DMS79 treated with DMSO at 0.1 percent for 48 hours (cell line): ENCODE data around the gene ITGA7.

ENCODE experiments used
- DNase-seq: peaks from one replicate; lab custom pipeline; 2025; lab: John Stamatoyannopoulos, UW

The ITGA7 gene

DNA sequence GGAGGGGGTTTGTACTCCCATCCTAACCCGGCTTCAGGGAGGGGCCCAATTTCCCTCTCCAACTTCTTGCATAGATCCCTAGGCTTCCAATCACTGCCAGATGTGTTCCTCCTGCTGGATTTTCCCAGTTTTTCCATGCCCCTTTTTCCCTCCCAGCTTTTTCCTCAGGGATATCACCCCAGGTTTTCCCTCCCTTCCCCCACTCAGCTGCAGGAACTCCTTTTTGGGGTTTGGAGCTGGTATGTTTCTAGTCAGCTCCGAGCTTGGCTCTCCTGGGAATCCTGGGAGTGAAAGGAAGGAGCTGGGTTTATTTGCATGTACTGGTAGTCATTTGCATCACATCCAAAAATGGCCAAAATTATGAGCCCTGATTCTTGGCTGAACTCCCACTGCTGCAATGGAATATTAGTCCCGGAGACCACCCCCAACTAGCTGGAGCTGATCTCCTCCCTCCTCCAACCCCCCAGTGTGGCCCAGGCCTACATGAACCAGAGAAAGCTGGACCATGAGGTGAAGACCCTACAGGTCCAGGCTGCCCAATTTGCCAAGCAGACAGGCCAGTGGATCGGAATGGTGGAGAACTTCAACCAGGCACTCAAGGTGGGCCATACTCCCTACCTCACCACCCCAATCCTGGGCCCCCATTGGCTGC, 11.0 kb upstream of the ITGA7 start:
- DNase-seq: no peak

DNA sequence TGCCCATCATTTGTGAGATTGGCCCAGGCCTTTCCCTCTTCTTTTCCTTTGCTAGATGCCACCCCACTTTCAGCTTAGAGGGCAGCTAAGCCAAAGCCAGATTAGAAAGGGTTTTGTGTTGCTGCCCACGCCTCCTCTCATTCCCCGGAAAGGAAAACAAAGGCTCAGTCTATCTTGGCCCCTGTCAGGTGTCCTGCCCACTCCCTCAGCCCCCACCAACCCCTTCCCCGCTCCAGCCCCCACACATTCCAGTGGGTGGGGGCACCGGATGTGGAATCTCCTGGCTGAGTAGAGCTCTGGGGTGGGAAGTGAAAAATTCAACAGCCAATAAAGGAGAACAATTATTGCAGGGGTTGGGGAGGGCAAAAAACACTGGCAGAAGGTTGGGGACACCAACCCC, 10.3 kb upstream of the ITGA7 start:
- no peak for DNase-seq

DNA sequence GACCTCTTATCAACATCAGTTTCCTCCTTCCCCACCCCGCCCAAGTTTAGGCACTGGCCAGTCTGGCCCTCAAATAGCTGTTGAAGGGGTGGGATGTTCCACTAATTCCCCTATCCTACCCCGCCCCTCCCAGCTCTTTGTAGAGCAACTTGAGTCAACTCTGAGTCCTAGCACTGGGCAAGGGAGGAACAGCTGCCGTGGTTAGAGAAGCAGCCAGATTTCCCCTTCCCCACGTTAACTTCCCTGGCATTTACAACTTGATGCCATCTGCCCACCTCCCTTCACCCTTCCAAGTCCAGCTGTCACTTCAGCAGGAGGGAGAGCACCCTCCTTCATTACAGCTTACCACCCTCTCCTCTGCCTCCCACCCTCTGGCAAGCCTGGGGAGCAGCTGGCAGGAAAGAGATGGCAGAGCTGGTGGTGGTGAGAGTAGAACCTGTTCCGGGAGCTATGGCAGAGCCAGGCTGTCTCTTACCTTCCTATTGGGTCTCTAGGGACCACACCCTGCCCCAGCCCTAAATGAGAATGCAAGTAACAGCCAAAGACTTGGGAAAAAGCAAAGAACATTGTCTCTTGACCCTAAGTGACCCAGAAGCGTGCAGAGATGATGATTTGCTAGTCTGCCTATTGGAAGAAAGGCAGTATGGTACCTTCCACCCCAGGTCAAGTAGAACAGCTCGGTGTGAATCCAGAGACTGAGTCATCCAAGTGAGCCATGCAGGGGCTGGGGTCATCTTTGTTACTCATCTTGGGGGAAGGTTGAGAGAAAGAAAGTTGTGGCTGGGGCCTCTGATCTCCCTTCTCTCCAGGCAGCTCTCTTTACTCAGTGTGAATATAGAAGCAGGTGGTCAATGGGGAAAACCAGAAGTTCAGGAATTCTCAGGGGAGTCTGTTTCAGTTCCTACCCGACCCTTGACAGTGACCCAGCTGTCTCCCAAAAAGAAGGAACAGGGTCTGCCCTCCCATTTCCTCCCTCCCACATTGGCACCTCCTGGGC, 9.6 kb upstream of the ITGA7 start:
- DNase-seq: no peak

DNA sequence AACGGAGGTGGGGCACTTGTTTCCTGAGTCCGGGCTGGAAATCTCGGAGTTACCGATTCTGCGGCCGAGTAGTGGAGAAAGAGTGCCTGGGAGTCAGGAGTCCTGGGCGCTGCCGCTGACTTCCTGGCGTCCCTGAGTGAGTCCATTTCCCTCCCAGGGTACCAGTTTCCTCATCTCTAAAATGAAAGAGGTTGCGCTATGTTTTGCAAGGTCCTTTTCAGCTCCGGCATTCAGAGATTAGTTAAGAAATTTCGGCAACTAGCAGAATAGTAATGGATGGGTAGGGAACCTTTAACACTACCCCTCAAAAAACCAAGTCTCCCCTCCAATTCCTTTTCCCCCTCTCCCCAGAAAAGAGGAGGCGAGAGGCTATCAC, 8.9 kb upstream of the ITGA7 start:
- DNase-seq: peak; percentile 44

DNA sequence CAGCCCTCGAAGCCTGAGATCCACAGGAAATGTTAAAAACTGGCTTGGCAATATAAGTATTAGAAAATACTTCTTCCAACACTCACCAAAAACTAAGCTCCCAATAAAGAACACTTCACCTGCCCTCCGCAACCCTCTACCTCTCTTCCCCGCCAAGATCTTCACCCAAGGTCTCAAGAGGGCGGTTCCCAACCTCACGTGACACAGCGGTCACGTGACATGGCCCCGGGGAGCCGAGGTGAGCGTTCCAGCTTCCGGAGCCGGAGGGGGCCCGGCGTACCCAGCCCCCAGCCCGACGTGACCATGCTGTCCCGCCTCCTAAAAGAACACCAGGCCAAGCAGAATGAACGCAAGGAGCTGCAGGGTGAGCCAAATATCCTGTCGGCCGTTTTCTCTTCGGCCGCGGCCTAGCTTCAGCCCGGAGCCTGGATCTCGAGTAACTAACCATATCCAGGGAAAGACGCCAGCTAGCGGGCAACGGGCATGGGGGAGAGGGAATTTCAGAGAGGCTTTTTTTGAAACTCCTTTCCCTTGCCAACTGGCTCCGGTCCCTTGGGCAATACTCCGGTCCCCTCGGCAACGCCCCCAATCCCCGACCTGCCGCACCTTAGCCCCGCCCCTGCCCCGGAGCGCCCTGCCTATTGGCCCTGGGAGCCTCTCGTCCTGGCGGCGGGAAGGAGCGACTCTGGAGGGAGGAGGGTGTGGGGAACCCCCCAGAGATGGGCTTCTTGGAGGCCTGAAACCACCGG, 8.3 kb upstream of the ITGA7 start, which contains the start of gene BLOC1S1:
BLOC1S1 (plus strand) TSS at position 214 of the 749 bp plus-strand sequence; CDS start at position 220, 6 bp downstream.
- DNase-seq: peak; percentile 69

DNA sequence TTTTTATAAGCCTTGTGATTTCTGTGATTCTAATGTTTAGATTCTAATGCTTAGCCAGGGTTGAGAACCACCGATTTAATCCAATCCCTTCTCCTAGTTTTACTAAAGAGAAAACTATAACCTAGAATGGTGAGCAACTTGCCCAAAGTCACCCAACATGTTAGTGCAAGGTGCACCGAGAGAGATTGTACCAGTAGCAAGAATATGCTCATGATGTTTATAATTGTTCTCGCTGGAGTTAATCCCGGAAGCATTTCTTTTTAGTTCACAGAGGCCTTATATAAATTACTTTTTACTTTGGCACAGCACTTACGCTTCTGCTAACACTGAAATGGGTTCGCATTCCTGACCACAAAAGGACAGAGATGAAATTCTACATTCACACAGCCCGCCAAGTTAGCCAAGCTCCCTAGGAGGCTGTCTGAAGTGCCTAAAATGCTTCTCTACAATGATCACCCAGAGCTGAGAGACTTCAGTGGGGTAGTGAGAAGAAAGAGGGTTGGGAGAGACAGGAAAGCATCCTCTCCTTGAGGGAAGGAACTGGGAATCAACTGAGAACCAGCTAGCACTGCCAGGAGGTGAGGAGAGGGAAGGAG, 7.6 kb upstream of the ITGA7 start:
- DNase-seq: no peak

DNA sequence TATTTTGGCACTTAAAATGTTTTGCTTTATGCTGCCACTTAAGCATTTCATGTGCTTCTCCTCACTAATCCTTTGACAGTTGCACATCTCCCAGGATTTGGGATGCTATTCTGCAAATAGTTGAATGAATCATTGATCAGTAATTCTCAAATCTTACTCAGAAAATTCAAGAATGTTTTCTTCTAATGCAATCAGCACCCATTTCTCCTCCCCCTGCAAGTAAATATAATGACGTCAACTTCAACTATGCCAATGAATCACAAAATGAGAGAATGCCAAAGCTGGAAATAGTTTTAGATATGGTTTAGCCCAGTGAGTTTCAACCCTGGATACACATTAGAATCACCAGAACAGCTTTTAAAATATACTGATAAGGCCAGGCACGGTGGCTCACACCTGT, 6.0 kb upstream of the ITGA7 start:
- DNase-seq: no peak

DNA sequence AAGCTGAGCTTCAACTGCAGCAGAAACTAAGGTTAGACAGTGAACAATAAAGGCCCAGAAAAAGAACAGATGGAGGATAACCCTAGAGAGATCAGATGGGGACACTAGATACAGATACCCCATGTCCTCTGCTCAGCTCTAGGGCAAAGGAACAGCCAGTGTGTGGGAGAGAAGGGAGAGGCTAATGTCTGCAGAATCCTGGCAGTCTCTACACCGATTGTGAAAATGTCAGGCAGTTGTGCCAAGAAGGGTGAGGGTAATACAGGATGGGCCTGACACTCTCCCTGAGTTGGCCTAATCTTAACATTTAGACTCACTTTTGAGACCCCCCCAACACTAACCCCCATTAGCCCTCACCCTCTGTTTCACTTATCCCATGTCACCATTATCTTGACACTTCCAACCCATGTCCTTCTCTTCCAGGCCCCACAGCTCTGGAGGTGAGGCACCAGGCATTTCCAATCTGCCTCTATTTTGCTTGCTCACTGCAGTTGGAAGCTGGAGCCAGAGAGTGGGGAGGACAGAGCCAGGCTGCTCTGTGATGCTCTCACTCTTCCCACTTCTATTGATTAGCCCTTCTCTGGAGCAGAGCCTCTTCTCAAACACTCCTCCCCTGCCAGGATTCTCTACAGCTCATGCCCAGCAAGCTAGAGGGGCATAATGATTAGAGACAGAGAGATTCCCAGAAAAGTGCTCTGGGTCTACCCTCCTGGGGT, 5.2 kb upstream of the ITGA7 start:
- DNase-seq: no peak

DNA sequence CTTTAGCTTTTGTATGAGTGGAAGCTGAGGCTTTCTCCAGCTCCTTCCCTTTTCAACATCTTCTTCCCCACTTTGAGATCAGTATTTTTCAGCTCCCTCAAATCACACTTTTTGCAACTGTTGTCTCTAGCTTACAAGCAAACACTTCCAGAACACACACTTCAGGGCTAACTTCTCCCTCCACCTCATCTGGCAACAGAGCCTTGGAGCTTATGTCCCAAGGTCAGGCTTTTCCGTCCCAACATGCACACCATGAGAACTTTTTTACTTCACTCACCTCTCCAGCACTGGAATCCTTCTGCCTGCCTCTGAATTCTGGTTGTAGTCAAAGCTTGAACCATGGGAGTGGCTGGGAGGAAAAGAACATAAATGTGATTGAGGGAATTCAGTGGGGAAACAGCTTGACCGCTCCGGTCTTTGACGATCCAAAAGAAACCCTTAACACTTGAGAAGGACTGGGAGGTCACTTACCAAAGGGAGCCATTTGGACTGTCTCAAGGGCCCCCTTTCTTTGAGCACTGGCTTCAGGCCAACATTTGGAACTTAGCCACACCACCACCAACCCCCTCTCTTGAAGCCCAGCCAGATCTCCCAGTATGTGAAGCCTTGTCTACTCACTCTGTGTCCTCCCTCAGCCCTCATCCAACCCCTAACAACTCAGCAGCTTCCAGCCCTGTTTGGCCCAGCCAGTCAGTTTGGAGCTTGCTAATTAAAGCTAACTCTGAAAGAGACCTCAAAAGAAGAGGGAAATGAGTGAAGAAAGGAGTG, 4.3 kb upstream of the ITGA7 start:
- DNase-seq: no peak

DNA sequence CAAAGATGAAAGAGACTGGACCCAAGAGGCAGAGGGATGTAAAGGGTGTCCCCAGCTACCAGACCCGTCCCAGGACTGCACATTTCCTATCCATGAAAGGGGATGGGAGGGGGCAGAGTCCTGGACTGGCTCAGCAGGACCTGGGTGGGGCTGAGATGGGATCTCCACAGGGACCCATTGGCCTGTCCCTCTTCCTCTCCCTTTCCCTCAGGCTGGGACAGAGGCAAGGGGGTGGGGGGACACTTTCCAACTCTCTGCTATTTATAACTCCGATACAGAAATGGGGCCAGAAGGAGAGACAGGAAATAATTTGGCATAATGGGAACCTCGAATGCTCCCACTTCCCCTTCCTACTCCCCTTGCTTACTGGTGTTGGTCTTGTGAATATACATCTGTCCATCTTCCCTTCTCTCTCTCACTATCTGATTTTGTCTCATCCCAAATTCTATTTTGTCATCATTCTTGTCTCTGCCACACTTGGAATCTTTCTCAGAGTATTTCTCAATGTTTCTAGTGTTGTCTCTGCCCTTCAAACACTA, 1.1 kb upstream of the ITGA7 start:
- DNase-seq: no peak

DNA sequence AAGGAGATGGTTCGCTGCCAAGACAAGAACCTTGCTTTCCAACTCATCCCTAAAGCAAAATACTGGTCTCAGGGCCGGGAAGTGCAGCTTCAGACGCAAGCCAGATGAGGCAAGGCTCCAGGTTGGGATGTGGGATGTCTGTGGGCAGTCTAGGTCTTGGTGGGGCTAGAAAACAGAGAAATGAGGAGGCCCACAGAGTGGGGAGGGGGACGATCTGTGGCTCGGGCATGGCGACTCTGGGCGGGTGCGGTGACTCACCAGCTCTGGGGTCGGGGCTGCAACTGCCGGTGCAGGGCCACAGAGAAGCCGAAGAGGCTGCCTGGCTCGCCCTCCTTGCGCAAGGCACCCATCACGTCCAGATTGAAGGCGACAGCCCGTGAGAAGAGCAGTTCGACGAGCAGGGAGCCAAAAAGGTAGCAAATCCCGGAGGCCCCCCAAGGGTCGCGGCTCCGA, 459 bp downstream of the ITGA7 start:
- no peak for DNase-seq

DNA sequence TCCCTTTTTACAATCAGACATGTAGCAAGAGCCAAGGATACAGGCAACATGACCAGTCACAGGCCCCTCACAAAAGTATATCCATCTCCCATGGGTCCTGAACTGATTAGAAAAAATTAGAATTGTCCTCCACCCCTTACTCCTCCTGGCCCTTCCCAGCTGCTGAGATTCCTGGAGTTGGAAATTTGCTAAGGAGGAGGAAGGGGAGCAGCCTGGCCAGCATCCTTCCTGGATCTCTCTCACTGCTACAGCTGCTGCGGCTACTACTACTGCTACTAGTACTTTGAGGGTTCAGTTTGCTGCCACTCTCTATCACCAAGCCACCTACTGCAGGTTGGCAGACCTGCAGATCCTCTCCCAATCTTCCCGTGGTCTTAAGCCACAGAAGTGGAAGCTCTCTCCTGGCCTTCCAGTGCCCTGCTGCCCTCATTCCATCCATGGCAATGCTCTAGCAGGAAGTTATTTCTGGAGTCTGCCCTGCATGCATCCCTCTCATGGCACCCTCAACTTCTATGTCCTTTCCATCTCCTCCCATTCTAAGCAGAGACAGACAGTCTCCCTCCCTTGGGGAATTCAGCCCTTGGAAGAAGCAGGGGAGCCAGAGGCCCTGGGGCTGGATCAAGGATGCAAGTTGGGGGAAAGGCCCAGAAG, 1.0 kb downstream of the ITGA7 start:
- DNase-seq: no peak

DNA sequence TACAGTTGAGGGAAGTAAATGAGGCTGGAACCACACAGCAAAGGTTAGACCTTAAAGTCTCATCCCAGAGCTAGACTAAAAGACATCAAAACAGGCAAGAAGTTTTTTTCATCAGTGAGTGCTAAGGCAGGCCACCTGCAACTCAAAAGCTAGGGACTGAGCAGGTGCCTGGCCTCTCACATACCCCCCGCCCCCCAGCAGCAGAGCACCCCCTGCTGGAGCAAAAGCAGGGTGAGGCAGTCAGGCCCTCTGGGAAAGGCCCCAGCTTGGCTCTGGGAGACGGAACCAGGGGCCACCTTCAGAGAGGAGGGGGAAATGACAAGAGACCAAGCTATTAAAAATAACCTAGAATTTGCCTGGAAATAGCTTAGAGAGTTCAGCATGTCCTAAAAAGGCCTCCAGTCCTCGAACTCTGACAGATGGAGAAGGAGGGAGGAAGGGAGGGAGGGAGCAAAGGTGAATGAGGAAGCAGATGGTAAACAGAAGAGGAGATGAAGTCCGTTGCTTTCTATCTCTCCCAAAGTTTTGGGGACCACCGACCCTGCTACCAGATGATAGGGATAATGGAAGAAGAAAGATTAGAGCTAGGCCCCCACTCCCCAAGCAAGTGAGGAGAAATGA, 1.8 kb downstream of the ITGA7 start:
- no peak for DNase-seq

DNA sequence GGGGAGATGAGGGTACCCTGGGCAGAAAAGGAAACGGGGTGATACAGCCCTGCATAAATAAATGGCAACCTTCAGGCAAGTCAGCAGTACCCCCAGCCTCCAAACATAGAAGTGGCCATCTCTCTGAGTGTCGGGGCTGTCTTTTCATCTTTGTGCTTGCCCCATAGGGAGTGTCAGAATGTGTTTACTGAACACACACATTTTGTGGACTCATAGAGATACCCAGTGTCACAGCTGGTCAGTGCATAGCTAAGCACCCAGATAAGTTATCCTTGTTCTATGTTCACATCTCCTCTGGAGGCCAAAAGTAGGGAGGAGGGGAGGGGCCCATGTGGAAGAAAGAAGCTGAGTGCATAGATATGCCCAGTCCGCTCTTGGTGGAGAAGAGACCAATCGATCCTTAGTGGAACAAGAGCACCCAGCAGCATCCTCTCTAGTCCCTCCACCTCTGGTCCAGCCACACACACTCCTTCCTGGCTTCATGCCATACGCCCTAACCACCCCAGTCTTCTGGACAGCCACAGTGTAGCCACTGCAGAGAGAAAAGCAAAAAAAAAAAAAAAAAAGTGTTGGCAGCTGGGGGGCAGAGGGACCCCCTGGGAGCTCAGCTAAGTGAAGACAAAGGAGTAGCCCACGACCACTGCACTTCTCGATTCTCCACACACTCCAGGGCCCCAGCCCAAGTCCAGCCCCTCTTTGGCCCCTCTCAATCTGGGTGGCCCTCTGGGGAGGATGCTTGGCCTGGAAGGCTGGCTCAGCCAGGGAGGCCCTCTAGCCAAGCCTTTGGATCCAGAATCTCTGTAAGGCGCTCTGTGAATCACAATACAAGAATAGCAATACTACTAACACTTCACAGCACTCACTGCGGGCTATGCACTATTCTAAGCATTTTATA, 2.6 kb downstream of the ITGA7 start:
- DNase-seq: no peak

DNA sequence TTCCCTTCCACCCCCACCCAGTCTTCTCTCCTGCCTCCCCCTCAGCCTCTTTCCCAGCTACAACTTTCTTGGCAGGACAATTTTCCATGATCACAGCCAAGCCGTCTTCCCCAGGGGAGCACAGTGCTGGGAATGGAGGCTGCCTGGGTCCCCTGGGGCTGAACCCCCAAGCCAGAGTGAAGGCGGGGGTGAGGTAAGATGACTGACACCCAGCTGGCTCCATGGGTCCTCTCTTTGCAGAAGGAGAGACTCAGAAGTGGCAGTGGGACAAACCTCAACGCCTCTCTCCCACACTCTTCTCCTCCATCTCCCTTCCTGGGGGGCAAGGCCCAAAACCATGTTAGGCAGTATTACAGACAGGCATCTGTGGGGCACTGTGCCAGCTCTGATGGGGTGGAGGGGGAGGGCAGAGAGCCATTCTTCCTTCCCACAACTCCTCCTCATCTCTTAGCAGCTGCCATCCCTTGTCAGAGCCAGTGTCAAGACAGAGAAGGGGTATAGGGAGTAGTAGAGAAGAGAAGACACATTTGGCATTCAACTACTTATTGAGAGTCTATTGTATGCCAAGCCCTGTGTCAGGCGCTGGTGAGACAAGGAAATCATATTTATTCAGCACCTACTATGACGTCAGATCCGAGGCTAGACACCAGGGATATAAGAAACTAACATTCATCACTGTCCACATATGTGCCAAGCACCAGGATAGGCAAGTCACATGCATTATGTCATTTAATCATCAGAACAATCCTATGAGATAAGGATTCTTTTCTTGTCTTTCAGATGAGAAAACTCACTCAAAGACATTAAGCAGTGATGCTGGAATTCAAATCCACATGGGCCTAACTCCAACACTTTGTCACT, 3.6 kb downstream of the ITGA7 start:
- no peak for DNase-seq

DNA sequence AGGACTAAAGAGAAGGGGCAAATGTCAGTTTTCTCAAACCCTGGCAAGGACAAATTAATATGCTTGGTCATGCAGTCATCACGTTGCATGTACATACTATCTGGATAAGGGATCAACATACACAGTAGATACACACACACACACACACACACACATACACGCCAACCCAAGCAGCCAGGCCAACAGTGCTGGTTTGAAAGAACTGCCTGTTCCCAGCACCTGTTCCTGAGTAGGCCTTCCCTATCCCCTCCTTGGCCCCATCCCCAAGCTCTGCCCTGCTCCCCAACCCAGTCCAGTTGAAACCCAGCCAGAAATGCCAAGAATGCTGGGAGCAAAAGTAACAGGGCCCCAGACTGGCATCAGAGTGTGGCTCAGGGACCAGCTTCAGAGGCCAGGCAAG, 4.4 kb downstream of the ITGA7 start:
- no peak for DNase-seq

DNA sequence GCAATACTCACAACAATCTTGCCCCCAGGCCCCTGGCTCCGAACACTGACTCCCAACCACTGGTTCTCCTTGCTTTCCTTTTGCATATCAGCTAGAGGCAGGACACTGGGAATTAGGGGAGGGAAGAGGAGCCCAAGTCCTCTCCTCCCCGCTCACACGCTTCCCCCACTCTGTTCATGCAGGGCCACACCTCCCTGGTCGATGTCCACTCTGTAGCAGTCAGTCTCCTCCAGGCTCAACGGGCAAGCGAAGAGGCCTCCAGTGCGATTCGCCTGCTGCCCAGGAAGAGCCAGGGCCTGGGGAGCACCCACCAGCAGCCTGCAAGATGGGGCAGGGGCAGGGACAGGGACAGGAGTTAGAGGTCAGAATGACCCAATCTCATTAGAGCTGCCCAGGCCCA, 4.8 kb downstream of the ITGA7 start:
- DNase-seq: no peak
